ENCODE data around the gene ARHGEF19. TPM values are rescaled to one million over a fixed set of nuclear protein-coding genes. Genes with fewer than 3 reads are reported as not detected.

Gene ARHGEF19
- total and polyA plus RNA-seq, 2 of the 13 experiments (the other 11 are each of a cell fraction or from before 2014, with no cell fraction given), result 1.7 to 1.8 TPM

DNA sequence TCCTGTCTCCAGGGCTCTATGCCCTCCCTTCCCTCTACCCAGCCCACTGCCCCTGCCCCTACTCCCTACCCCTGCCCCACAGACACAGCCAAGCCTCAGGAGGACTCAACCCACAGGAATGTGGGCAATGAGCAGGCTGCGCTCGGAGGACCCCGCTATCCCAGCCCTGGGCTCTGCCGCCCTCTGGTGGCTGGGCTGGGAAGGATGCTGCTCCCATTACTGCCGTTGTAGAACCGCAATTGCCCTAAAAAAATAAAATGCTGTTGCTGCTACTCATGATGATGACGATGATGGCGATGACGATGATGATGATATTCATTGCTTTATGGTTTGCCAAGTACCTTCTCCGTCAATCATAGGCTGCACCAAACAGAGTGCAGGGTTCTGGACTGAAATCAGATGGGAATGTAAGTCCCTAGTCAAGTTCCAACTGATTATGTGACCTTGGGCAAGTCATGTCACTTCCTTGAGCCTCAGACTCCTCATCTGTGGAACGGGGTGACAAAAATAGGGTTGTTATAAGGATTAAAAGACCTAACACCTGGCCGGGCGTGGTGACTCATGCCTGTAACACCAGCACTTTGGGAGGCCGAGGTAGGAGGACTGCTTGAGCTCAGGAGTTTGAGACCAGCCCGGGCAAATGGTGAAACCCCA is 24.6 kb downstream of the ARHGEF19 start (continued):
- TF ChIP-seq, protein P1, sequence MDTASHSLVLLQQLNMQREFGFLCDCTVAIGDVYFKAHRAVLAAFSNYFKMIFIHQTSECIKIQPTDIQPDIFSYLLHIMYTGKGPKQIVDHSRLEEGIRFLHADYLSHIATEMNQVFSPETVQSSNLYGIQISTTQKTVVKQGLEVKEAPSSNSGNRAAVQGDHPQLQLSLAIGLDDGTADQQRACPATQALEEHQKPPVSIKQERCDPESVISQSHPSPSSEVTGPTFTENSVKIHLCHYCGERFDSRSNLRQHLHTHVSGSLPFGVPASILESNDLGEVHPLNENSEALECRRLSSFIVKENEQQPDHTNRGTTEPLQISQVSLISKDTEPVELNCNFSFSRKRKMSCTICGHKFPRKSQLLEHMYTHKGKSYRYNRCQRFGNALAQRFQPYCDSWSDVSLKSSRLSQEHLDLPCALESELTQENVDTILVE (CRISPR knock-in tag; IDR thresholded peaks at IDR 0.05), result 0 out of 2 replicates have a peak, but pooled peaks have one; percentile 34
- 0 out of 2 replicates have a peak, but pooled peaks have one; percentile 22 for TF ChIP-seq RCOR2 (CRISPR knock-in tag; IDR thresholded peaks at IDR 0.05)
- TF ChIP-seq ZEB1 (IDR thresholded peaks at IDR 0.05; ENCODE audit: insufficient replicate concordance, low read depth), result no peak
- TF ChIP-seq, protein P2, sequence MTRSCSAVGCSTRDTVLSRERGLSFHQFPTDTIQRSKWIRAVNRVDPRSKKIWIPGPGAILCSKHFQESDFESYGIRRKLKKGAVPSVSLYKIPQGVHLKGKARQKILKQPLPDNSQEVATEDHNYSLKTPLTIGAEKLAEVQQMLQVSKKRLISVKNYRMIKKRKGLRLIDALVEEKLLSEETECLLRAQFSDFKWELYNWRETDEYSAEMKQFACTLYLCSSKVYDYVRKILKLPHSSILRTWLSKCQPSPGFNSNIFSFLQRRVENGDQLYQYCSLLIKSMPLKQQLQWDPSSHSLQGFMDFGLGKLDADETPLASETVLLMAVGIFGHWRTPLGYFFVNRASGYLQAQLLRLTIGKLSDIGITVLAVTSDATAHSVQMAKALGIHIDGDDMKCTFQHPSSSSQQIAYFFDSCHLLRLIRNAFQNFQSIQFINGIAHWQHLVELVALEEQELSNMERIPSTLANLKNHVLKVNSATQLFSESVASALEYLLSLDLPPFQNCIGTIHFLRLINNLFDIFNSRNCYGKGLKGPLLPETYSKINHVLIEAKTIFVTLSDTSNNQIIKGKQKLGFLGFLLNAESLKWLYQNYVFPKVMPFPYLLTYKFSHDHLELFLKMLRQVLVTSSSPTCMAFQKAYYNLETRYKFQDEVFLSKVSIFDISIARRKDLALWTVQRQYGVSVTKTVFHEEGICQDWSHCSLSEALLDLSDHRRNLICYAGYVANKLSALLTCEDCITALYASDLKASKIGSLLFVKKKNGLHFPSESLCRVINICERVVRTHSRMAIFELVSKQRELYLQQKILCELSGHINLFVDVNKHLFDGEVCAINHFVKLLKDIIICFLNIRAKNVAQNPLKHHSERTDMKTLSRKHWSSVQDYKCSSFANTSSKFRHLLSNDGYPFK (CRISPR knock-in tag; IDR thresholded peaks at IDR 0.05; ENCODE audit: borderline replicate concordance), result no peak
- peak; percentile 46; the same call in 1 of the 2 replicates for TF ChIP-seq MAZ (IDR thresholded peaks at IDR 0.05; ENCODE audit: borderline replicate concordance, low read depth, low read length)
- TF ChIP-seq MAZ (CRISPR knock-in tag; IDR thresholded peaks at IDR 0.05; ENCODE audit: low read depth), result peak; percentile 57; the same call in 1 of the 2 replicates
- TF ChIP-seq SNAI1 (CRISPR knock-in tag; IDR thresholded peaks at IDR 0.05; ENCODE audit: borderline replicate concordance), result no peak
- TF ChIP-seq, protein P3, sequence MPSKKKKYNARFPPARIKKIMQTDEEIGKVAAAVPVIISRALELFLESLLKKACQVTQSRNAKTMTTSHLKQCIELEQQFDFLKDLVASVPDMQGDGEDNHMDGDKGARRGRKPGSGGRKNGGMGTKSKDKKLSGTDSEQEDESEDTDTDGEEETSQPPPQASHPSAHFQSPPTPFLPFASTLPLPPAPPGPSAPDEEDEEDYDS (CRISPR knock-in tag; IDR thresholded peaks at IDR 0.05), result peak; percentile 41; the same call in 1 of the 2 replicates
- TF ChIP-seq SRY (CRISPR knock-in tag; IDR thresholded peaks at IDR 0.05), result no peak
- TF ChIP-seq HMG20A (CRISPR knock-in tag; IDR thresholded peaks at IDR 0.05; ENCODE audit: borderline replicate concordance), result peak; percentile 18; the same call in 1 of the 2 replicates
- peak; percentile 39 for TF ChIP-seq GABPB1 (CRISPR knock-in tag; IDR thresholded peaks at IDR 0.05)
- TF ChIP-seq, protein P4, sequence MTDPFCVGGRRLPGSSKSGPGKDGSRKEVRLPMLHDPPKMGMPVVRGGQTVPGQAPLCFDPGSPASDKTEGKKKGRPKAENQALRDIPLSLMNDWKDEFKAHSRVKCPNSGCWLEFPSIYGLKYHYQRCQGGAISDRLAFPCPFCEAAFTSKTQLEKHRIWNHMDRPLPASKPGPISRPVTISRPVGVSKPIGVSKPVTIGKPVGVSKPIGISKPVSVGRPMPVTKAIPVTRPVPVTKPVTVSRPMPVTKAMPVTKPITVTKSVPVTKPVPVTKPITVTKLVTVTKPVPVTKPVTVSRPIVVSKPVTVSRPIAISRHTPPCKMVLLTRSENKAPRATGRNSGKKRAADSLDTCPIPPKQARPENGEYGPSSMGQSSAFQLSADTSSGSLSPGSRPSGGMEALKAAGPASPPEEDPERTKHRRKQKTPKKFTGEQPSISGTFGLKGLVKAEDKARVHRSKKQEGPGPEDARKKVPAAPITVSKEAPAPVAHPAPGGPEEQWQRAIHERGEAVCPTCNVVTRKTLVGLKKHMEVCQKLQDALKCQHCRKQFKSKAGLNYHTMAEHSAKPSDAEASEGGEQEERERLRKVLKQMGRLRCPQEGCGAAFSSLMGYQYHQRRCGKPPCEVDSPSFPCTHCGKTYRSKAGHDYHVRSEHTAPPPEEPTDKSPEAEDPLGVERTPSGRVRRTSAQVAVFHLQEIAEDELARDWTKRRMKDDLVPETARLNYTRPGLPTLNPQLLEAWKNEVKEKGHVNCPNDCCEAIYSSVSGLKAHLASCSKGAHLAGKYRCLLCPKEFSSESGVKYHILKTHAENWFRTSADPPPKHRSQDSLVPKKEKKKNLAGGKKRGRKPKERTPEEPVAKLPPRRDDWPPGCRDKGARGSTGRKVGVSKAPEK (CRISPR knock-in tag; IDR thresholded peaks at IDR 0.05; ENCODE audit: borderline replicate concordance), result peak; percentile 37; the same call in 1 of the 2 replicates
- TF ChIP-seq KDM5B (CRISPR knock-in tag; IDR thresholded peaks at IDR 0.05; ENCODE audit: borderline replicate concordance), result peak; percentile 42; the same call in 1 of the 2 replicates
- 0 out of 2 replicates have a peak, but pooled peaks have one; percentile 27 for TF ChIP-seq MYPOP (CRISPR knock-in tag; IDR thresholded peaks at IDR 0.05)
- no peak for TF ChIP-seq ZNF576 (CRISPR knock-in tag; IDR thresholded peaks at IDR 0.05)
- no peak for TF ChIP-seq ZNF207 (IDR thresholded peaks at IDR 0.05; ENCODE audit: borderline replicate concordance)
- no peak for TF ChIP-seq ZNF644 (CRISPR knock-in tag; IDR thresholded peaks at IDR 0.05; ENCODE audit: low read depth)
- peak; percentile 64 for TF ChIP-seq GATAD2A (CRISPR knock-in tag; IDR thresholded peaks at IDR 0.05)
- no peak for TF ChIP-seq REL (CRISPR knock-in tag; conservative IDR thresholded peaks at IDR 0.05)
- TF ChIP-seq ZKSCAN8 (CRISPR knock-in tag; IDR thresholded peaks at IDR 0.05; ENCODE audit: borderline replicate concordance), result no peak
- no peak for TF ChIP-seq ZNF160 (CRISPR knock-in tag; IDR thresholded peaks at IDR 0.05)

Data from HepG2 (cell line).